Neuronal stem cell (in vitro differentiated cells): Measurements from ENCODE around the gene EPHA4.

Source experiments
- DNase-seq: peaks from one replicate; pipeline ENCODE4 v3.0.0-alpha.2; 2013; ENCODE audit warnings: low spot score
- H2AFZ ChIP-seq: one replicate; pipeline ENCODE4 v1.6.1; 2013; ENCODE audit warnings: mild to moderate bottlenecking, low read length, inconsistent platforms
- H2AK5ac ChIP-seq: 2 replicates; pipeline ENCODE4 v1.6.1; 2013; ENCODE audit warnings: low read depth, mild to moderate bottlenecking, inconsistent platforms, low read length, moderate library complexity, mixed read lengths
- H2BK120ac ChIP-seq: 2 replicates; pipeline ENCODE4 v1.6.1; 2013; ENCODE audit warnings: low read depth, mild to moderate bottlenecking, inconsistent platforms, low read length, moderate library complexity, mixed read lengths
- H2BK12ac ChIP-seq: one replicate; pipeline ENCODE4 v1.6.1; 2013; ENCODE audit warnings: low read length, inconsistent platforms
- H2BK15ac ChIP-seq: 2 replicates; pipeline ENCODE4 v1.6.1; 2013; ENCODE audit warnings: mild to moderate bottlenecking, low read length, inconsistent platforms, mixed read lengths
- H2BK5ac ChIP-seq: one replicate; pipeline ENCODE4 v1.6.1; 2013; ENCODE audit warnings: inconsistent platforms, mild to moderate bottlenecking, low read length, moderate library complexity
- H3K14ac ChIP-seq: one replicate; pipeline ENCODE4 v1.6.1; 2013; ENCODE audit warnings: low read length, inconsistent platforms
- H3K18ac ChIP-seq: 2 replicates; pipeline ENCODE4 v1.6.1; 2013; ENCODE audit warnings: low read length, inconsistent platforms
- H3K23ac ChIP-seq: 2 replicates; pipeline ENCODE4 v1.6.1; 2013; ENCODE audit warnings: low read depth, mild to moderate bottlenecking, mixed read lengths, low read length, inconsistent platforms; ENCODE audit not compliant: poor library complexity
- H3K27ac ChIP-seq: replicated peaks from 3 replicates; pipeline ENCODE4 v1.5.1; 2013; ENCODE audit warnings: low read length, inconsistent platforms
- H3K27me3 ChIP-seq, 3 experiments: 2 replicates each; pipeline ENCODE4 v1.6.1; 2013; ENCODE audit warnings: low read length in 3 of 3, mild to moderate bottlenecking in 2 of 3, inconsistent platforms in 1 of 3, low read depth in 1 of 3, mixed read lengths in 1 of 3, moderate library complexity in 1 of 3; ENCODE audit not compliant: control insufficient read depth in 3 of 3, insufficient read depth in 3 of 3
- H3K36me3 ChIP-seq, 2 donors: replicated peaks in 1 of 2; 2 replicates each; pipeline ENCODE4 v1.6.1; 2013; ENCODE audit warnings: low read length in 2 of 2; ENCODE audit not compliant: control insufficient read depth in 2 of 2, insufficient read depth in 2 of 2
- H3K4ac ChIP-seq: 2 replicates; pipeline ENCODE4 v1.6.1; 2013; ENCODE audit warnings: inconsistent platforms, mild to moderate bottlenecking, low read length, moderate library complexity
- H3K4me1 ChIP-seq, 2 donors: 1 replicate in 1 of 2; 2 replicates in 1 of 2; pipeline ENCODE4 v1.6.1; 2013; ENCODE audit warnings: low read length in 2 of 2, low read depth in 1 of 2; ENCODE audit not compliant: control insufficient read depth in 2 of 2, insufficient read depth in 1 of 2
- H3K4me2 ChIP-seq: one replicate; pipeline ENCODE4 v1.6.1; 2013; ENCODE audit warnings: mild to moderate bottlenecking, low read length, inconsistent platforms; ENCODE audit not compliant: insufficient read depth, poor library complexity, severe bottlenecking
- H3K4me3 ChIP-seq, 2 donors: 2 replicates each; pipeline ENCODE4 v1.5.1; 2013; ENCODE audit warnings: low read length in 2 of 2, mild to moderate bottlenecking in 2 of 2, inconsistent platforms in 1 of 2, moderate library complexity in 1 of 2
- H3K79me1 ChIP-seq: one replicate; pipeline ENCODE4 v1.6.1; 2013; ENCODE audit warnings: low read depth, mild to moderate bottlenecking, inconsistent platforms, low read length, moderate library complexity
- H3K9ac ChIP-seq: one replicate; pipeline ENCODE4 v1.6.1; 2013; ENCODE audit warnings: mild to moderate bottlenecking, low read depth, low read length, inconsistent platforms; ENCODE audit not compliant: poor library complexity
- H3K9me3 ChIP-seq, 2 donors: replicated peaks in 1 of 2; 2 replicates each; pipeline versions ENCODE3 to v1.6.1; 2013; ENCODE audit warnings: low read length in 2 of 2, mild to moderate bottlenecking in 2 of 2, inconsistent platforms in 1 of 2, low read depth in 1 of 2, mixed read lengths in 1 of 2, moderate library complexity in 1 of 2; ENCODE audit not compliant: control insufficient read depth in 2 of 2, insufficient read depth in 1 of 2
- H4K8ac ChIP-seq: one replicate; pipeline ENCODE4 v1.6.1; 2013; ENCODE audit warnings: low read depth, mild to moderate bottlenecking, inconsistent platforms, low read length, moderate library complexity
- H4K91ac ChIP-seq: one replicate; pipeline ENCODE4 v1.6.1; 2013; ENCODE audit warnings: low read length, low read depth, mild to moderate bottlenecking, inconsistent platforms; ENCODE audit not compliant: poor library complexity
- WGBS, 2 donors: extraction: QIAGEN DNeasy Blood & Tissue Kit; methylation state at CpG; one replicate each; pipeline ENCODE4 v1.1.7; 2013; ENCODE audit warnings: missing lambda C conversion rate in 2 of 2, mixed read lengths in 1 of 2; ENCODE audit not compliant: insufficient read length in 2 of 2, insufficient replicate concordance in 1 of 2; ENCODE audit errors: extremely low coverage in 2 of 2; 5-methylcytosine and 5-hydroxymethylcytosine counted together

Gene EPHA4

GRCh38 chr2:221397187-221397586, 174.9 kb downstream of the EPHA4 start:
- Histone ChIP-seq H3K9me3 (no peaks in the 10 kb centered on the region), H3K4me2 (no peak overlapping the region), H3K4me1 (no peaks in the 10 kb centered on the region), H3K27me3 (no peaks in the 10 kb centered on the region), H3K79me1 (no peaks in the 10 kb centered on the region), H3K9ac (no peak overlapping the region), H3K27ac (no peak overlapping the region), H2AFZ (no peak overlapping the region), H2BK120ac (no peak overlapping the region), H2BK15ac (no peak overlapping the region), H3K14ac (no peak overlapping the region), H2BK12ac (no peak overlapping the region), H2BK5ac (no peak overlapping the region), H4K91ac (no peak overlapping the region), H3K4me3 (no peak overlapping the region), H3K36me3 (no peaks in the 10 kb centered on the region), H4K8ac (no peak overlapping the region), H2AK5ac (no peak overlapping the region), H3K4ac (no peak overlapping the region), H3K23ac (no peak overlapping the region), H3K18ac (no peak overlapping the region)
- DNase-seq: no peak
- no CpG with 5 or more reads among the region's 1 CpG for WGBS, 2 donors

- H3K27ac ChIP-seq: no peak overlapping the region
- no peak overlapping the region for H3K4me3 ChIP-seq
- H4K91ac ChIP-seq: no peak overlapping the region
- H3K79me1 ChIP-seq: no peaks in the 10 kb centered on the region
- no peak overlapping the region for H3K23ac ChIP-seq
- H2BK15ac ChIP-seq: no peak overlapping the region
- no peaks in the 10 kb centered on the region for H3K27me3 ChIP-seq
- H2AK5ac ChIP-seq: no peak overlapping the region
- H3K9me3 ChIP-seq: no peaks in the 10 kb centered on the region
- peaks cover 0 to 6% of the 10 kb centered on the region in 2 donors for H3K4me1 ChIP-seq
- no CpG with 5 or more reads among the region's 5 CpGs for WGBS, 2 donors
- no peak overlapping the region for H2BK5ac ChIP-seq
- no peak overlapping the region for H4K8ac ChIP-seq
- H3K18ac ChIP-seq: no peak overlapping the region
- no peak overlapping the region for H3K9ac ChIP-seq
- no peak overlapping the region for H3K4ac ChIP-seq
- no peaks in the 10 kb centered on the region for H3K36me3 ChIP-seq
- DNase-seq: no peak
- no peak overlapping the region for H2BK120ac ChIP-seq
- H2AFZ ChIP-seq: no peak overlapping the region
- no peak overlapping the region for H3K4me2 ChIP-seq
- no peak overlapping the region for H3K14ac ChIP-seq
- no peak overlapping the region for H2BK12ac ChIP-seq
Observed at GRCh38 chr2:221392228-221392881, 179.7 kb downstream of the EPHA4 start.

DNA sequence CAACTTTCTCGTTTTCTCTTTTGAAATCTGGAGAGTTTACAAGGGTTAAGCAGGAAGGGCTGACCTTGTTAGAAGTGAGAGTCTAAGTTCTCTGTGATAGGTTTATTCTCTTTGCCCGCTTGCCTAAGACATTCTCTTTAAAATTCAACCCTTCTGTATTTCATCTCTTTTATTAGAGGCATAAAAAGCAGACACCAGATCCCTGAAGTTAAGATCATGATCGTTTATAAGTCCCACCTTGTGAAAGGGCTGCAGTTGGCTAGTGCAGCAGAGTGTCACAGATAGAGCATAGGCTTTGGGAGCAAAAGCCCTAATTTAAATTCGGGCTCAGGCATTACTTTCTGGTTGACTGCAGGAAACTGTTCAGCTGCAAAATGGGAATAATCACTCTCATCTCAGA, 181.2 kb downstream of the EPHA4 start:
- Histone ChIP-seq H2BK12ac (no peak overlapping the region), H2BK5ac (no peak overlapping the region), H3K9ac (no peak overlapping the region), H3K27ac (no peak overlapping the region), H3K4ac (no peak overlapping the region), H4K91ac (no peak overlapping the region), H3K36me3 (no peaks in the 10 kb centered on the region), H3K9me3 (no peaks in the 10 kb centered on the region), H3K18ac (no peak overlapping the region), H3K4me2 (no peak overlapping the region), H2BK15ac (no peak overlapping the region), H3K23ac (no peak overlapping the region), H4K8ac (no peak overlapping the region), H2AFZ (no peak overlapping the region), H2BK120ac (no peak overlapping the region), H3K4me3 (no peak overlapping the region), H3K4me1 (peaks cover 0 to 6% of the 10 kb centered on the region in 2 donors), H2AK5ac (no peak overlapping the region), H3K14ac (no peak overlapping the region), H3K27me3 (no peaks in the 10 kb centered on the region), H3K79me1 (no peaks in the 10 kb centered on the region)
- WGBS, 2 donors: no CpG with 5 or more reads among the region's 4 CpGs
- DNase-seq: no peak

DNA sequence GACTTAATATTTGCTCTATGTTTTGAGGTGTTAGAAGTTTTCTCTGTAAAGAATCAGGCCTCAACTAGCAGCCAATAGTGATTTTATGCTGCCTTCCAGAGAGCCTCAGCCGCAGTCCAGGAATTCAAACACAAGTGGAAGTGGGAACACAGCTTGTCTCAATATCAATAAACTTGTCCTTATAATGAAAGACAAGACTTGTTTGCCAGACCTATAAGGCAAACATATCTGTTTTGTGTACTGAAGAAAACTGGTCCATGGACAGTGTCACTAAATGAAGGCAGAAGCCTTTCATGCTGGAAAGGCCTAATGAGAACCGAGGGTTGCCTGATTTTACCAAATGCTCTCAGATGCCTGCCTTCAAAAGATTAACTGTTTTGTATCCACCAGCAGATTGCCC, 182.2 kb downstream of the EPHA4 start:
- Histone ChIP-seq H3K79me1 (no peaks in the 10 kb centered on the region), H3K23ac (no peak overlapping the region), H4K8ac (no peak overlapping the region), H2BK15ac (no peak overlapping the region), H3K14ac (no peak overlapping the region), H2BK12ac (no peak overlapping the region), H3K18ac (no peak overlapping the region), H3K27me3 (no peaks in the 10 kb centered on the region), H3K27ac (no peak overlapping the region), H3K9ac (no peak overlapping the region), H3K4me2 (no peak overlapping the region), H3K4ac (no peak overlapping the region), H2AK5ac (no peak overlapping the region), H3K4me3 (no peak overlapping the region), H3K9me3 (no peaks in the 10 kb centered on the region), H2AFZ (no peak overlapping the region), H4K91ac (no peak overlapping the region), H2BK5ac (no peak overlapping the region), H3K4me1 (peaks cover 0 to 6% of the 10 kb centered on the region in 2 donors), H3K36me3 (no peaks in the 10 kb centered on the region), H2BK120ac (no peak overlapping the region)
- no CpG with 5 or more reads among the region's 2 CpGs for WGBS, 2 donors
- no peak for DNase-seq
